MG63 (cell line): Measurements from ENCODE around the gene DCLRE1C. TPM values are rescaled to one million over a fixed set of nuclear protein-coding genes. Genes with fewer than 3 reads are reported as not detected.
"Not testable (repeated sequence)": the region's sequence is repeated elsewhere in the genome, so short reads cannot be mapped to it uniquely, and the experiment has no call there.

Experiments used
- DNase-seq: peaks from one replicate; pipeline ENCODE4 v3.0.0-alpha.2; 2020
- H3K27me3 ChIP-seq: fragments of 250-450 bp; sonication (Bioruptor Pico); 2 replicates; pipeline ENCODE4 v1.5.1; 2020; ENCODE audit warnings: mild to moderate bottlenecking, moderate library complexity
- H3K36me3 ChIP-seq: fragments of 250-450 bp; sonication (Bioruptor Pico); 2 replicates; pipeline ENCODE4 v1.5.1; 2020; ENCODE audit warnings: mild to moderate bottlenecking, moderate library complexity
- H3K4me3 ChIP-seq: fragments of 250-450 bp; sonication (Bioruptor Pico); 2 replicates; pipeline ENCODE4 v1.5.1; 2020; ENCODE audit warnings: mild to moderate bottlenecking, moderate library complexity
- H3K9me3 ChIP-seq: fragments of 250-450 bp; sonication (Bioruptor Pico); 2 replicates; pipeline ENCODE4 v1.5.1; 2020; ENCODE audit warnings: mild to moderate bottlenecking, moderate library complexity
- total RNA-seq: library from RNA; depleted of rRNA; stranded (reverse); fragments of >200 nt; shearing (Covaris generic); gene quantifications from 2 replicates; pipeline ENCODE4 v1.2.3, GENCODE V29; 2014; ENCODE audit warnings: low replicate concordance; rRNA removed

The DCLRE1C gene
- total RNA-seq, 1 experiment from 2014 or later: 5.8 TPM

- Histone ChIP-seq H3K27me3 (no peaks in the 10 kb centered on the region), H3K4me3 (no peak overlapping the region), H3K36me3 (peaks cover 38% of the 10 kb centered on the region), H3K9me3 (no peaks in the 10 kb centered on the region)
- DNase-seq: peak; percentile 63
Measured at GRCh38 chr10:14873090-14873760, 80.7 kb downstream of the DCLRE1C start.

- H3K9me3 ChIP-seq, DNase-seq, H3K27me3 ChIP-seq, H3K4me3 ChIP-seq: not testable (repeated sequence)
- H3K36me3 ChIP-seq: peaks cover 48% of the 10 kb centered on the region
Measured at GRCh38 chr10:14864871-14865270, 89.0 kb downstream of the DCLRE1C start.

DNA sequence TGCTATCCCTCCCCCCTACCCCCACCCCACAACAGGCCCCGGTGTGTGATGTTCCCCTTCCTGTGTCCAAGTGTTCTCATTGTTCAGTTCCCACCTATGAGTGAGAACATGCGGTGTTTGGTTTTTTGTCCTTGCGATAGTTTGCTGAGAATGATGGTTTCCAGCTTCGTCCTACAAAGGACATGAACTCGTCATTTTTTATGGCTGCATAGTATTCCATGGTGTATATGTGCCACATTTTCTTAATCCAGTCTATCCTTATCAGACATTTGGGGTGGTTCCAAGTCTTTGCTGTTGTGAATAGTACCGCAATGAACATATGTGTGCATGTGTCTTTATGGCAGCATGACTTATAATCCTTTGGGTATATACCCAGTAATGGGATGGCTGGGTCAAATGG is 89.4 kb downstream of the DCLRE1C start:
- not testable (repeated sequence) for DNase-seq, H3K9me3 ChIP-seq, H3K4me3 ChIP-seq, H3K27me3 ChIP-seq
- peaks cover 45% of the 10 kb centered on the region for H3K36me3 ChIP-seq

GRCh38 chr10:14860791-14861190 is 93.1 kb downstream of the DCLRE1C start:
- H3K9me3 ChIP-seq: no peaks in the 10 kb centered on the region
- no peaks in the 10 kb centered on the region for H3K27me3 ChIP-seq
- H3K36me3 ChIP-seq: peaks cover 43% of the 10 kb centered on the region
- no peak for DNase-seq
- no peak overlapping the region for H3K4me3 ChIP-seq

GRCh38 chr10:14859775-14860174 is 94.1 kb downstream of the DCLRE1C start:
- Histone ChIP-seq H3K36me3 (peaks cover 40% of the 10 kb centered on the region), H3K4me3 (no peak overlapping the region), H3K27me3 (no peaks in the 10 kb centered on the region), H3K9me3 (no peaks in the 10 kb centered on the region)
- no peak for DNase-seq

DNA sequence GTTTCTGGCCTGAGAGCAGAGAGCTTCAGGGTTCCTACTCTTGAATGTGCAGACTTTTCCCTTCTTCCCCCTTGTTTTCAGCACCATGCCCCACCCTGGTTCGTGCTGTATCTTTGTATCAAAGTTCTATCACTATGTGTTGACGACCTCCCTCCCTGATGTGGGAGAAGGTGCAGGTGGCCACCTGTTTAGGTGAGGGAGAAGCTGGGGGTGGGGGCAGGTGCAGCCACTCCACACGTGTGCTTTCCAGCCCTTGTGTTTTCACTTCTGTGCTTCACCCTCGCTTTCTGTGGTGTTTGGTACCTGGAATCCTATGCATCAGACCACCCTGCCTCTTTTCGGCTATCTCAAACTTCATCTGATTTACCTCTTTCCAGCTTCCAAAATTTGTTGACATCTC is 94.9 kb downstream of the DCLRE1C start:
- peaks cover 40% of the 10 kb centered on the region for H3K36me3 ChIP-seq
- no peaks in the 10 kb centered on the region for H3K9me3 ChIP-seq
- DNase-seq: no peak
- H3K27me3 ChIP-seq: no peaks in the 10 kb centered on the region
- H3K4me3 ChIP-seq: no peak overlapping the region

DNA sequence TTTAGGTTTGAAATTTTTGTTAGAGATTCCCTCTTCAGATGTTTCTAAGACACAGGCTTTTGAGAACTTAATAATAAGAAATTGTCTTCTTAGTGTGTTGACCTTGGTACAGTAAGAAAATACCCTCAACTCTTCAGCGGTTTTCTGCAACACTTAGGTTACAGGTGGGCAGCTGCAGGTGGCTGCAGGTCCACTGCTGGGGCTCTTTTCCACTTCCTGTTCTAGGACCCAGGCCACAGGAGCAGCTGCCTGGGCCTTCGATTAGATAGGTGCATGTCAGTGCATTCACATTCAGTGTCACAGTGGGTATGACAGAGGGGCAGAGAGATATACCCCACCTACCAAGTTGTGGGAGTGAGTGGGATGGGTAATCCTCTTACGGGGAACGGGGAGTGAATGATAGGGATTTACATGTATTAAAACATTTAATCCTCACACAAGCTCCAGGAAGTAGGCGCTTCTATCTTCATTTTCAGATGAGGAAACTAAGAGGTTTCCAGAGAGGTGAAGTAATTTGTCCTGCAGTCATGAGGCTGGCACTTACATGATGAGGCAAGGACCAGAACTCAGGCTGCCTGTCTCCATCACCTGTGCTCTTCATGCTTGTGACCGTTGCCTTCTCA is 95.4 kb downstream of the DCLRE1C start:
- DNase-seq: no peak
- H3K4me3 ChIP-seq: no peak overlapping the region
- H3K27me3 ChIP-seq: no peaks in the 10 kb centered on the region
- H3K36me3 ChIP-seq: peaks cover 45% of the 10 kb centered on the region
- H3K9me3 ChIP-seq: no peaks in the 10 kb centered on the region

DNA sequence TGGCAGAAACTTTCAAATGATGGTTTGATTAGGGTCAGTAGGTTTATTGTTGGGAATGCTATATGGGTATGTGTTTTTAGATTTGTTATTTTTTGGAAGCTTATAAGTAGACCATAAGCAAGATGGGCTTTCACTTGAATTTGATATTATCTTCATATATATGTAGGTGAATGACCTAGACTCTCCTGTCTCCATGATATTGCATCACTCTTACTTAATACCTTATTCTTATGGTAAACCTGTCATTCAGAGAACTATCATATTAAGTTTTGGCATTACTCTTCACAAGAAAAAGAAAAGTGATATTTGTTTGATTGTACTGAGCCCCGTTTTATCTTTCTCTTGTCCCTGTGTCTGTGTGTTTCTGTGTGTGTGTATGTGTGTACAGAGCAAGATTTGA is 98.4 kb downstream of the DCLRE1C start:
- Histone ChIP-seq H3K9me3 (no peaks in the 10 kb centered on the region), H3K36me3 (peaks cover 61% of the 10 kb centered on the region), H3K4me3 (no peak overlapping the region), H3K27me3 (no peaks in the 10 kb centered on the region)
- no peak for DNase-seq

- no peak for DNase-seq
- H3K27me3 ChIP-seq: no peaks in the 10 kb centered on the region
- no peak overlapping the region for H3K4me3 ChIP-seq
- H3K9me3 ChIP-seq: no peaks in the 10 kb centered on the region
- H3K36me3 ChIP-seq: peaks cover 52% of the 10 kb centered on the region
Measured at GRCh38 chr10:14852236-14852635, 101.7 kb downstream of the DCLRE1C start.

Other genes starting within 250 kb of the DCLRE1C start
- 62.0 and 103 TPM in 2 replicates for gene FAM107B, start 179.2 kb downstream of the DCLRE1C start, total RNA-seq
- 0.92 TPM in 1 of 2 replicates, not detected in the other for gene CDNF, start 116.1 kb downstream of the DCLRE1C start, total RNA-seq
- gene HSPA14, start 115.8 kb downstream of the DCLRE1C start, total RNA-seq: 30.5 and 54.1 TPM in 2 replicates
- gene MSANTD7, start 115.8 kb downstream of the DCLRE1C start, total RNA-seq: 16.1 and 19.9 TPM in 2 replicates
- 20.6 and 29.4 TPM in 2 replicates for gene SUV39H2, start 75.2 kb downstream of the DCLRE1C start, total RNA-seq
- gene MEIG1, start 5.3 kb upstream of the DCLRE1C start, total RNA-seq: not detected in 2 replicates
- gene OLAH, start 89.8 kb upstream of the DCLRE1C start, total RNA-seq: 0.23 TPM in 1 of 2 replicates, not detected in the other
- gene ACBD7, start 134.7 kb upstream of the DCLRE1C start, total RNA-seq: 1.5 and 3.9 TPM in 2 replicates
- 0.27 and 7.6 TPM in 2 replicates for gene RPP38, start 143.3 kb upstream of the DCLRE1C start, total RNA-seq
- gene NMT2, start 214.6 kb upstream of the DCLRE1C start, total RNA-seq: 115 and 134 TPM in 2 replicates